Hepatocyte (in vitro differentiated cells): ENCODE measurements around the gene ZBTB48. TPM values are rescaled to one million over a fixed set of nuclear protein-coding genes. Genes with fewer than 3 reads are reported as not detected.

Source experiments
- DNase-seq: peaks from one replicate; pipeline ENCODE4 v3.0.0-alpha.2; 2016; ENCODE audit warnings: low spot score
- H2AFZ ChIP-seq: fragments of 200-600 bp; sonication (generic); 2 replicates; pipeline ENCODE4 v1.6.0; 2016; ENCODE audit warnings: antibody characterized with exemption, mild to moderate bottlenecking
- H3K27ac ChIP-seq: fragments of 200-600 bp; sonication (generic); 2 replicates; pipeline ENCODE4 v1.5.1; 2016; ENCODE audit warnings: mild to moderate bottlenecking
- H3K27me3 ChIP-seq: fragments of 200-600 bp; sonication (generic); 2 replicates; pipeline ENCODE4 v1.6.1; 2016
- H3K36me3 ChIP-seq: fragments of 200-600 bp; sonication (generic); replicated peaks from 2 replicates; pipeline ENCODE4 v1.5.1; 2016; ENCODE audit warnings: low read depth; ENCODE audit not compliant: insufficient read depth
- H3K4me1 ChIP-seq: fragments of 200-600 bp; sonication (generic); 2 replicates; pipeline ENCODE4 v1.5.1; 2016; ENCODE audit warnings: mild to moderate bottlenecking, moderate library complexity; ENCODE audit not compliant: insufficient read depth
- H3K4me2 ChIP-seq: fragments of 200-600 bp; sonication (generic); 2 replicates; pipeline ENCODE4 v1.6.0; 2016
- H3K4me3 ChIP-seq: fragments of 200-600 bp; sonication (generic); 2 replicates; pipeline ENCODE4 v1.5.1; 2016; ENCODE audit warnings: mild to moderate bottlenecking
- H3K79me2 ChIP-seq: fragments of 200-600 bp; sonication (generic); 2 replicates; pipeline ENCODE4 v1.6.0; 2017; ENCODE audit warnings: mild to moderate bottlenecking
- H3K9me2 ChIP-seq: fragments of 200-600 bp; sonication (generic); replicated peaks from 2 replicates; pipeline ENCODE4 v1.6.0; 2017; ENCODE audit warnings: mild to moderate bottlenecking; ENCODE audit not compliant: insufficient read depth
- H3K9me3 ChIP-seq: fragments of 200-600 bp; sonication (generic); 2 replicates; pipeline ENCODE4 v1.5.1; 2016; ENCODE audit warnings: low read depth, mild to moderate bottlenecking
- H4K20me1 ChIP-seq: fragments of 200-600 bp; sonication (generic); 2 replicates; pipeline ENCODE4 v1.6.0; 2016; ENCODE audit warnings: mild to moderate bottlenecking; ENCODE audit not compliant: insufficient read depth, poor library complexity, severe bottlenecking
- EZH2 ChIP-seq: fragments of 200-600 bp; sonication (generic); IDR thresholded peaks from 2 replicates; pipeline ENCODE4 v1.6.1; 2016; ENCODE audit warnings: antibody characterized with exemption, mild to moderate bottlenecking, borderline replicate concordance
- EZH2phosphoT487 ChIP-seq: fragments of 200-600 bp; sonication (generic); IDR thresholded peaks from one replicate; pipeline ENCODE4 v1.6.1; 2018; ENCODE audit warnings: antibody characterized with exemption, mild to moderate bottlenecking, low read depth, moderate library complexity; ENCODE audit not compliant: unreplicated experiment, severe bottlenecking
- WGBS: methylation state at CpG from one replicate; pipeline ENCODE4 v1.1.6; 2016; ENCODE audit warnings: low lambda C conversion rate; ENCODE audit errors: missing lambda C conversion rate; 5-methylcytosine and 5-hydroxymethylcytosine counted together
- polyA plus RNA-seq: library from polyadenylated mRNA; unstranded; fragments of >200 nt; fragmentation: Nextera tagmentation; extraction: Ambion mirVana; gene quantifications from 2 replicates; pipeline ENCODE4 v1.2.1, GENCODE V29; 2016
- total RNA-seq: library from RNA; depleted of rRNA; stranded (reverse); fragments of >200 nt; gene quantifications from 2 replicates; pipeline ENCODE4 v1.2.3, GENCODE V29; 2014
- TF ChIP-seq, protein P1 (sequence below): fragments of 200-600 bp; sonication (generic); IDR thresholded peaks from 2 replicates; pipeline ENCODE4 v1.5.1; 2016; ENCODE audit warnings: antibody characterized with exemption, mild to moderate bottlenecking; ENCODE audit not compliant: poor library complexity

Gene ZBTB48
- total and polyA plus RNA-seq, 2 experiments from 2014 or later: 22.9 to 24.8 TPM

DNA sequence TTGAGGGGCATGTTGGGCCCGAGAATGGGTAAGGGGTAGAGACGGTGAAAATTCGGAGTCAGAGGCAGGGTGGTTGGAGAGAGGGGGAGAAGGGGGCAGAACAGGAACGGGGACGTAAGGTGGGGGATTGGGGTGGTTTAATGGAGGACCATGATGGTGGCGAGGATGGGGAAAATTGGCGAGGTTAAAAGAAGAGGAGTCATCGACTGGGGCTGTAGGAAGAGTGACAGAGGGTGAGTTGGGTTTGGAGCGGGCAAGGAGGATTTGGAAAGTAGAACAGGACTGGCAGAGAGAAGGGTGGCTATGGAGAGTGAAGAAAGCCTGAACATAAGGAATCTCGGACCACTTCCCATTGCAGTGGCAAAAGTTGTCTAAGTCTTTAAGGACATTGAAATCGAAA lies 10.8 kb upstream of the ZBTB48 start:
- Histone ChIP-seq H3K36me3 (no peaks in the 10 kb centered on the region), H3K4me1 (no peaks in the 10 kb centered on the region), H3K79me2 (no peaks in the 10 kb centered on the region), H3K9me3 (no peaks in the 10 kb centered on the region), H3K27me3 (peaks cover 4% of the 10 kb centered on the region), H2AFZ (no peak overlapping the region), H3K4me2 (no peak overlapping the region), H4K20me1 (no peaks in the 10 kb centered on the region), H3K27ac (no peak overlapping the region), H3K9me2 (no peaks in the 10 kb centered on the region), H3K4me3 (no peak overlapping the region)
- WGBS: 89% methylated on average over 6 of the region's 11 CpGs
- DNase-seq: no peak
- no peak for TF ChIP-seq EZH2

DNA sequence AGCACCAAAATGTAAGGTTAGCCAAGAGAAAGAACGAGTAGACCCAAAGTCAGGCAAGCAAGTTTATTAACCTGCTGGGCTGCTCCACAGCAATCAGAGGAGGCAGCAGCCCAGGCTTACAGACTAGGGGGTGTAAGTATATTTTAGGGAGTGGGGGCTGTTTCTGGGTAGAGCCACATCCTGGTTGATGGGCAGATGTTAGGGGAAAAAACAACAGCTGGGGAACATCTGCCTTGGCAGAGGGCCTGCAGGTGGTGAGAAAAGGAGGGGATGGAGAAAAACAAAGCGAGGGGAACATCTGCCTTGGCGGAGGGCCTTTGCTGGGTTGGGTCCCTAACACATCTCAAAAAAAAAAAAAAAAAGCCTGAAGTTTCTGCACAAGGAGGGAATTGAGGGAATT lies 9.7 kb upstream of the ZBTB48 start:
- Histone ChIP-seq H4K20me1 (no peaks in the 10 kb centered on the region), H3K4me3 (no peak overlapping the region)
- 86% methylated on average over 3 of the region's 3 CpGs for WGBS

DNA sequence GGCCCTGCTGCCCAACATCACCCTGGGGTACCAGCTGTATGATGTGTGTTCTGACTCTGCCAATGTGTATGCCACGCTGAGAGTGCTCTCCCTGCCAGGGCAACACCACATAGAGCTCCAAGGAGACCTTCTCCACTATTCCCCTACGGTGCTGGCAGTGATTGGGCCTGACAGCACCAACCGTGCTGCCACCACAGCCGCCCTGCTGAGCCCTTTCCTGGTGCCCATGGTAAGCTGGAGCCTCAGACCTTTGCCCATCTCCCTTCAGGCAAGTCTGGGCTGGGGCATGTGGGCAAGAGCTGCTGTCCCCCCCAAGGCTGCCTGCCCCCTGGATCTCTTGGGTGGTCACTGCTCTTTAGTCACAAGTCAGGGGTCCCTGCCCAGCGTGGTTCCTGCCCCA lies 8.8 kb upstream of the ZBTB48 start:
- H4K20me1 ChIP-seq: no peaks in the 10 kb centered on the region
- no peaks in the 10 kb centered on the region for H3K4me1 ChIP-seq
- H3K79me2 ChIP-seq: no peaks in the 10 kb centered on the region
- no peak overlapping the region for H3K27ac ChIP-seq
- H2AFZ ChIP-seq: no peak overlapping the region
- 69% methylated on average over 5 of the region's 5 CpGs for WGBS
- no peaks in the 10 kb centered on the region for H3K27me3 ChIP-seq
- H3K9me3 ChIP-seq: no peaks in the 10 kb centered on the region
- TF ChIP-seq, protein P1, sequence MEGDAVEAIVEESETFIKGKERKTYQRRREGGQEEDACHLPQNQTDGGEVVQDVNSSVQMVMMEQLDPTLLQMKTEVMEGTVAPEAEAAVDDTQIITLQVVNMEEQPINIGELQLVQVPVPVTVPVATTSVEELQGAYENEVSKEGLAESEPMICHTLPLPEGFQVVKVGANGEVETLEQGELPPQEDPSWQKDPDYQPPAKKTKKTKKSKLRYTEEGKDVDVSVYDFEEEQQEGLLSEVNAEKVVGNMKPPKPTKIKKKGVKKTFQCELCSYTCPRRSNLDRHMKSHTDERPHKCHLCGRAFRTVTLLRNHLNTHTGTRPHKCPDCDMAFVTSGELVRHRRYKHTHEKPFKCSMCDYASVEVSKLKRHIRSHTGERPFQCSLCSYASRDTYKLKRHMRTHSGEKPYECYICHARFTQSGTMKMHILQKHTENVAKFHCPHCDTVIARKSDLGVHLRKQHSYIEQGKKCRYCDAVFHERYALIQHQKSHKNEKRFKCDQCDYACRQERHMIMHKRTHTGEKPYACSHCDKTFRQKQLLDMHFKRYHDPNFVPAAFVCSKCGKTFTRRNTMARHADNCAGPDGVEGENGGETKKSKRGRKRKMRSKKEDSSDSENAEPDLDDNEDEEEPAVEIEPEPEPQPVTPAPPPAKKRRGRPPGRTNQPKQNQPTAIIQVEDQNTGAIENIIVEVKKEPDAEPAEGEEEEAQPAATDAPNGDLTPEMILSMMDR: no peak
- TF ChIP-seq EZH2phosphoT487 (no peak), EZH2 (no peak)
- no peak overlapping the region for H3K4me2 ChIP-seq
- H3K9me2 ChIP-seq: no peaks in the 10 kb centered on the region
- DNase-seq: no peak
- no peaks in the 10 kb centered on the region for H3K36me3 ChIP-seq
- no peak overlapping the region for H3K4me3 ChIP-seq

More for the DNA sequence above, 9.7 kb upstream of the ZBTB48 start:
- Histone ChIP-seq H3K4me2 (no peak overlapping the region), H3K9me3 (no peaks in the 10 kb centered on the region), H3K79me2 (no peaks in the 10 kb centered on the region), H3K4me1 (no peaks in the 10 kb centered on the region), H2AFZ (no peak overlapping the region), H3K27ac (no peak overlapping the region), H3K36me3 (no peaks in the 10 kb centered on the region), H3K27me3 (peaks cover 3% of the 10 kb centered on the region), H3K9me2 (no peaks in the 10 kb centered on the region)
- TF ChIP-seq EZH2 (no peak), EZH2phosphoT487 (no peak)
- TF ChIP-seq, protein P1: no peak
- DNase-seq: no peak

DNA sequence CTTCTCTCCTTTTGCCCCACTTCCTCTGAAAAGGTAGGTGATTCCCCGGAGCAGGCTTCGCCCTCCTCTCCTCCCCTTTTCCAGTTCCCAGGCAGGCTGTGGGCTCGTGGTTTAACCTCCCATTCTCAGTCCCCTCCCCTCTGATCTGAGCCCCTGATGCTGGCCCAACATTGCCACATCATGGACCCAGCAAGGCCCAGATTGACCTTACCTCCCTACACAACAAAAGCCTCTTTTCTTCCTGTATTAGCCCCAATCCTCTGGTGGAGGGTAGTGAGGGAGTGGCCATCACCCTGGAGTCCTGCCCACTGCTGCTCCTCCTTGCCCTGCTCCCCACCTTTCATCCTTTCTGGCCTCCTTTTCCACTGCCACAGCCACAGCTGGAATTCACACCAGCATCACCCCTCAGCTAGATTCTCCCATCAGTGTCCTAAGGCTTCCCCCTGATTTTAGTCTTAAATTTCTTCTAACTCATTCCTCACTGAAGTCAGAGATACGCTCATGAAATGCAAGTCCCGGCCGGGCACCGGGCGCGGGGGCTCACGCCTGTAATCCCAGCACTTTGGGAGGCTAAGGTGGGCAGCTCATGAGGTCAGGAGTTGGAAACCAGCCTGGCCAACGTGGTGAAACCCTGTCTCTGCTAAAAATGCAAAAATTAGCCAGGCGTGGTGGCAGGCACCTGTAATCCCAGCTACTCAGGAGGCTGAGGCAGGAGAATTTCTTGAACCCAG lies 7.0 kb upstream of the ZBTB48 start:
- no peak for DNase-seq
- Histone ChIP-seq H3K27me3 (no peaks in the 10 kb centered on the region), H4K20me1 (no peaks in the 10 kb centered on the region), H3K79me2 (no peaks in the 10 kb centered on the region), H3K9me3 (no peaks in the 10 kb centered on the region), H3K36me3 (no peaks in the 10 kb centered on the region), H3K27ac (no peak overlapping the region), H3K9me2 (no peaks in the 10 kb centered on the region), H3K4me2 (no peak overlapping the region), H3K4me3 (no peak overlapping the region), H3K4me1 (no peaks in the 10 kb centered on the region), H2AFZ (no peak overlapping the region)
- TF ChIP-seq EZH2phosphoT487: no peak
- no peak for TF ChIP-seq EZH2
- TF ChIP-seq, protein P1: no peak
- WGBS: 86% methylated on average over 11 of the region's 12 CpGs
